Activated T-cell treated with anti-CD3 and anti-CD28 coated beads, Interleukin-2, amount 50 U/mL, for 4 hours (primary cell): ENCODE data around the gene OBSL1. TPM values are rescaled to one million over a fixed set of nuclear protein-coding genes. Genes with fewer than 3 reads are reported as not detected.

Source experiments
- ATAC-seq, 2 donors: fragments of 200-7000 bp; cut with Tn5 transposase; one replicate each; pipeline ENCODE4 v1.10.0; 2021
- DNase-seq: peaks from one replicate; pipeline ENCODE4 v3.0.0-alpha.2; 2020
- H3K27me3 Mint-ChIP-seq: one replicate; pipeline ENCODE4 v1.8.0; 2021; ENCODE audit warnings: low read depth, mixed read lengths
- H3K36me3 Mint-ChIP-seq: one replicate; pipeline ENCODE4 v1.8.0; 2022; ENCODE audit warnings: mixed read lengths; ENCODE audit not compliant: insufficient read depth
- H3K4me1 Mint-ChIP-seq: one replicate; pipeline ENCODE4 v1.8.0; 2021; ENCODE audit warnings: low read depth, mixed read lengths
- H3K4me3 Mint-ChIP-seq: one replicate; pipeline ENCODE4 v1.8.0; 2021; ENCODE audit warnings: mild to moderate bottlenecking, moderate library complexity, mixed read lengths
- H3K9me3 Mint-ChIP-seq: one replicate; pipeline ENCODE4 v1.8.0; 2021; ENCODE audit warnings: mixed read lengths
- total RNA-seq, 3 donors: library from RNA; stranded (reverse); gene quantifications; one replicate each; pipeline ENCODE4 v1.2.1, GENCODE V29; 2021

OBSL1 gene
- total RNA-seq, 3 donors from 2014 or later = 0.37 to 1.1 (median 0.60) TPM

GRCh38 chr2:219576505-219577388 lies 5.4 kb upstream of the OBSL1 start:
- H3K36me3 Mint-ChIP-seq = no peaks in the 10 kb centered on the region
- no peaks in the 10 kb centered on the region for H3K9me3 Mint-ChIP-seq
- H3K4me1 Mint-ChIP-seq = no peaks in the 10 kb centered on the region
- peaks cover 33% of the 10 kb centered on the region for H3K27me3 Mint-ChIP-seq
- no peak for DNase-seq
- no peak for ATAC-seq
- H3K4me3 Mint-ChIP-seq = no peak overlapping the region

- Mint-ChIP-seq H3K4me3 (no peak overlapping the region), H3K36me3 (no peaks in the 10 kb centered on the region)
Measured at GRCh38 chr2:219575566-219576504, 4.5 kb upstream of the OBSL1 start.

DNA sequence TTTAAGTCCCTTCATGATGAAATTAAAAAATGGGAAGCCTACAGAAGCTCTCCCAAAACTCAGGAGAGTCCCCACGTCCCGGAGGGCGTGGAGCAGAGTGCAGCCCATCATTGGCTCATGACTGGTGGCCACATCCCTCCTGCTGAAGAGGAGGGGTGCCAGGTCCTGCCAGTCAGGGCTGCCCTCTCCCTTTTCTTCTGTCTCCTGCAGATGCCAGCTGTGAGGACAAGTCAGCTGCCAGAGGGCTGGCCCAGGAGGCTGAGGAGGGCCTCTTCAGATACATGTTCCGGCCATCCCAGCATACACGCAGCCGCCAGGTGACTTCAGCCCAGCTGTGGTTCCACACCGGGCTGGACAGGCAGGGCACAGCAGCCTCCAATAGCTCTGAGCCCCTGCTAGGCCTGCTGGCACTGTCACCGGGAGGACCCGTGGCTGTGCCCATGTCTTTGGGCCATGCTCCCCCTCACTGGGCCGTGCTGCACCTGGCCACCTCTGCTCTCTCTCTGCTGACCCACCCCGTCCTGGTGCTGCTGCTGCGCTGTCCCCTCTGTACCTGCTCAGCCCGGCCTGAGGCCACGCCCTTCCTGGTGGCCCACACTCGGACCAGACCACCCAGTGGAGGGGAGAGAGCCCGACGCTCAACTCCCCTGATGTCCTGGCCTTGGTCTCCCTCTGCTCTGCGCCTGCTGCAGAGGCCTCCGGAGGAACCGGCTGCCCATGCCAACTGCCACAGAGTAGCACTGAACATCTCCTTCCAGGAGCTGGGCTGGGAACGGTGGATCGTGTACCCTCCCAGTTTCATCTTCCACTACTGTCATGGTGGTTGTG lies 3.4 kb upstream of the OBSL1 start:
- ATAC-seq (no peak), DNase-seq (no peak)
- Mint-ChIP-seq H3K27me3 (peaks cover 39% of the 10 kb centered on the region), H3K9me3 (no peaks in the 10 kb centered on the region), H3K36me3 (no peaks in the 10 kb centered on the region), H3K4me1 (no peaks in the 10 kb centered on the region), H3K4me3 (no peak overlapping the region)

More at GRCh38 chr2:219575566-219576504, 4.5 kb upstream of the OBSL1 start:
- no peak for DNase-seq
- no peak for ATAC-seq
- no peaks in the 10 kb centered on the region for H3K9me3 Mint-ChIP-seq
- peaks cover 34% of the 10 kb centered on the region for H3K27me3 Mint-ChIP-seq
- H3K4me1 Mint-ChIP-seq = no peaks in the 10 kb centered on the region

DNA sequence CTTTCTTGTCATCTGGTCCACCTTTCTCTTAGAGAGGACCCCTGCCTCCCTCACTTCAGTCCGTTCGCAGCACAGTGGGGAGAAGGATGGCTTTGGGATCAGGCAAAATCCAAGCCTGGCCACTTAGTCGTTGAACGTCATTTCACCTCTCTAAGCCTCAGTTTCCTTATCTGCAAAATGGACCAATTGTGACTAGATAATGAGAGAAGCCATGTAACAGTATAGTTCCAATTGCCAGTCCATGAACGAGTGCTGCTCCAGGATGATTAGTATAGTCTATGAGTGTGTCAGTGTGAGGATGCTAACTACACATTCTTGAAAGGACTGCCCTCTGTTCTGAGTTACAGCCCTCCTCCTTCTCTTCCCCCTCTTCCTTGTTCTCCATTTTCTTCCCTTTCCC lies 1.8 kb upstream of the OBSL1 start:
- Mint-ChIP-seq H3K9me3 (no peaks in the 10 kb centered on the region), H3K4me3 (no peak overlapping the region), H3K4me1 (no peaks in the 10 kb centered on the region), H3K36me3 (no peaks in the 10 kb centered on the region), H3K27me3 (peaks cover 51% of the 10 kb centered on the region)
- DNase-seq (no peak), ATAC-seq (no peak)

DNA sequence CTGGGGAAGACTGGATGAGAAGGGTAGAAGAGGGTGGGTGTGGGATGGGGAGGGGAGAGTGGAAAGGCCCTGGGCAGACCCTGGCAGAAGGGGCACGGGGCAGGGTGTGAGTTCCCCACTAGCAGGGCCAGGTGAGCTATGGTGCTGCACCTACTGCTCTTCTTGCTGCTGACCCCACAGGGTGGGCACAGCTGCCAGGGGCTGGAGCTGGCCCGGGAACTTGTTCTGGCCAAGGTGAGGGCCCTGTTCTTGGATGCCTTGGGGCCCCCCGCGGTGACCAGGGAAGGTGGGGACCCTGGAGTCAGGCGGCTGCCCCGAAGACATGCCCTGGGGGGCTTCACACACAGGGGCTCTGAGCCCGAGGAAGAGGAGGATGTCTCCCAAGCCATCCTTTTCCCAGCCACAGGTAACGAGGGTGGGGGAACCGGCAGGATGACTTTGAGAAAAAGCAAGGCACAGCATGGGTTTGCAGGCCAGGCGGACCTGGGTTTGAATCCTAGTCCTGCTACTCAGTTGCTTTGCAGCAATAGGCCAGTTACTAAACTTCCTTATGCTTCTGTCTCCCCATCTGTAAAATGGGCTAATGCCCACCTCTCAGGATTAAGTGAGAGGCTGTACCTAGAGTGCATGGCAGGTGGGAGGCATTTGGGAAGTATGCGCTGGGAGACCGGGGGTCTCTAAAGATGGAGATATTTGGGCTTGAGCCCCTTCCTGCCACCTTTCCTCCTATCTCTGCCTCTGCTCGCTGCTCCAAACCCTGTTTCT lies 1.1 kb upstream of the OBSL1 start, which contains the start of gene INHA:
TSS of gene INHA (plus strand) at position 74 of the 765 bp plus-strand sequence. CDS start at position 139, 65 bp downstream.
- no peak within 1 kb of the TSS for H3K4me3 Mint-ChIP-seq
- H3K27me3 Mint-ChIP-seq = peaks cover 52% of the 10 kb centered on the region

GRCh38 chr2:219570924-219571310 lies 422 bp downstream of the OBSL1 start:
- Mint-ChIP-seq H3K27me3 (peaks cover 51% of the 10 kb centered on the region), H3K9me3 (no peaks in the 10 kb centered on the region), H3K4me1 (no peaks in the 10 kb centered on the region), H3K36me3 (no peaks in the 10 kb centered on the region), H3K4me3 (no peak overlapping the region)
- DNase-seq = no peak
- peak; percentile 35 to 39 for ATAC-seq

More for the DNA sequence above, 1.1 kb upstream of the OBSL1 start, which contains the start of gene INHA:
- H3K9me3 Mint-ChIP-seq = no peaks in the 10 kb centered on the region
- DNase-seq = no peak
- H3K36me3 Mint-ChIP-seq = no peaks in the 10 kb centered on the region
- no peak for ATAC-seq
- no peaks in the 10 kb centered on the region for H3K4me1 Mint-ChIP-seq

DNA sequence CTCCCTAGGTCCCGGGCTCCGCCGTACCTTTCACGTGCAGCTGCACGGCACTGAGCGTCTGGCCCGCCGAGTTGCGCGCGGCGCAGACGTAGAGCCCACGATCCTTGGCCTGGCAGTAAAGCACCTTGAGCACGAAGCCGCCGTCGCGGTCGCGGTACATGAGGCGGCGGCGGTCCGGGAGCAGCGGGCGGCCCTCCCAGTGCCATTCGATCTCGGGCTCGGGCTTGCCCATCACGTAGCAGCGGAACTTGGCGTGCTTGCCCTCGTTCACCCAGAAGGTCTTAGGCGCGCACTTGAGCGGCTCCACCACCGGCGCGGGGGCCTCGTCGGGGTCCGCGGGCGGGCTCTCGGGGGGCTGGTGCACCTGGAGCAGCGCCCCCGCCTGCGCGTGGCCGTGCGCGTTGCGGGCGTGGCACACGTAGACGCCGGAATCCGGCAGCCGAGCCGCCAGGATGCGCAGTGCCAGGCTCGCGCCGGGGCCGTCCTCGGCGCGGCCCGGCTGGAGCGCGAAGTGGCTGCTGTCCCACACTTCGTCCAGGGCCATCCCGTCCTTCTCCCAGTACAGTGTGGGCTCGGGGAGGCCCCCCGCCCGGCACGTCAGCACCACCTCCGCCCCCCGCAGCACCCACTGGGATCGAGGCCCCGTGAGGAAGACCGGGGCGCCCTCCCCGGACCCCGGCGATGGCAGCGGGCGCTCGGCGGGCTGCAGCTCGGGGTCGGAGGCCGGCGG lies 980 bp downstream of the OBSL1 start:
- Mint-ChIP-seq H3K4me1 (no peaks in the 10 kb centered on the region), H3K4me3 (peak overlapping the region; percentile 58), H3K9me3 (no peaks in the 10 kb centered on the region), H3K36me3 (no peaks in the 10 kb centered on the region), H3K27me3 (peaks cover 51% of the 10 kb centered on the region)
- peak; percentile 47 to 69 for ATAC-seq
- no peak for DNase-seq

DNA sequence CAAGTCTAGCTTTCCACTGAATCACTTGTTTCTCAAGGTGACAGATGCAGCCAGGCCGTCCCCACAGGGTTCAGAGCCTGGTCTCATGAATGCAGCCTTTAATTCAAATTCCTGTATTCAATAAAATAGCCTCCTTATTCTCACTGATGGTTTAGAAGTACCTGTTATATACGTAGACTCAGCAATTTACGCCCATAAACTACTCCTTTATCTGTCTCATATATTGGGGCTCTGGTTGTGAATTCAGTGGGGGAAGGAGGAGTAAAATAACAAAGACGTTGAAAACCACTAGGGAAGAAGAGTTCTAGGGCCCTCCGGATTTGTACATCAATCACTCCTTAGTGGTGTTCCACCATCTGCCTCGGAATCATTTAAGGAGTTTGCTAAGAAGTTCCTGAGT lies 1.7 kb downstream of the OBSL1 start:
- ATAC-seq = no peak
- Mint-ChIP-seq H3K4me3 (peak overlapping the region; percentile 58), H3K9me3 (no peaks in the 10 kb centered on the region), H3K36me3 (no peaks in the 10 kb centered on the region), H3K27me3 (peaks cover 45% of the 10 kb centered on the region), H3K4me1 (no peaks in the 10 kb centered on the region)
- no peak for DNase-seq

DNA sequence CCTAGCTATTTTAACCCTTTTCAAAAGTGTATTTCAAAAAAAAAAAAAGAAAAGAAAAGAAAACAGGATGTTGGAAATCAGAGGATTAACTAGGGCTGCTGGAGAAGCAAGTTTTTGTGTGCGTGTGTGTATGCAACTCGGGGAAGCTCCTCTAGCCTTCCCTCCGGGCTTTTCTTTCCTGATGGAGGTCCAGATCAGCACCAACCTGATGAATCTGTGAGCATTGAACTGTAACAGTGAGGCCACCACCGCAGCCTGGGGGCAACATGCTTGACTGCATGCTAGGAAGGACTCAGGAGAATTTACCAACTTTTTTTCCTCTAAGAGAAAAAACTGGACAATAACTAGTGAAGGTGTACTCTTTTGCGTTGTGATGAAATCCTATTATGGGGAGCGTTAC lies 2.3 kb downstream of the OBSL1 start:
- H3K27me3 Mint-ChIP-seq = peaks cover 49% of the 10 kb centered on the region

DNA sequence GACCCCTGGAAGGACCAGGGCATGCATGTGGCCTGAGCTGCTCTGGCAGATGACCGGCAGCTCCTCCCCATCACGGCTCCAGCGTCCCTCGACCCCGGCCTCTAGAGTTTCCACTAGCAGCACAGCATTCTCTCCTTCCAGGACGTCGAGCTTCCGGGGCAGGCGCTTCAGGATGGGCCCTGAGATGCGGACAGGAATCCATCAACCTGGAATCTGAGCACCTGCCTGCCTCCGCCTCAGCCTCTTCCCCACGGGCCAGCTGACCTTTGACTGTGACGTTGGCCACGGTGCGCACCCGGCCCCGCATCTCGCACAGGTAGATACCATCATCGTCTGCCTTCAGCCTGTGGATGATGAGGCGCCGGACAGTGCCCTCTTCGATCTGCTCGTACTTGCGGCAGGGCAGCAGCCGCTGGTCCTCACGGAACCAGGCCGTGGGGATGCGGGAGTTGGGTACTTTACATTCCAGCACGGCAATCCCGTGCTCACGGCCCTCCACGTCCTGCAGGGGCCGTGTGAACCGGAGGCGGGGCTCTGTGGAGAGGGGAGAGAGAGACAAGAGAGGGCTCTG lies 3.5 kb downstream of the OBSL1 start:
- H3K9me3 Mint-ChIP-seq = no peaks in the 10 kb centered on the region
- H3K4me1 Mint-ChIP-seq = no peaks in the 10 kb centered on the region
- no peaks in the 10 kb centered on the region for H3K36me3 Mint-ChIP-seq
- H3K4me3 Mint-ChIP-seq = no peak overlapping the region
- no peak for ATAC-seq
- DNase-seq = no peak
- H3K27me3 Mint-ChIP-seq = peaks cover 42% of the 10 kb centered on the region

More for the DNA sequence above, 2.3 kb downstream of the OBSL1 start:
- ATAC-seq = no peak
- DNase-seq = no peak
- no peak overlapping the region for H3K4me3 Mint-ChIP-seq
- H3K9me3 Mint-ChIP-seq = no peaks in the 10 kb centered on the region
- no peaks in the 10 kb centered on the region for H3K4me1 Mint-ChIP-seq
- H3K36me3 Mint-ChIP-seq = no peaks in the 10 kb centered on the region

DNA sequence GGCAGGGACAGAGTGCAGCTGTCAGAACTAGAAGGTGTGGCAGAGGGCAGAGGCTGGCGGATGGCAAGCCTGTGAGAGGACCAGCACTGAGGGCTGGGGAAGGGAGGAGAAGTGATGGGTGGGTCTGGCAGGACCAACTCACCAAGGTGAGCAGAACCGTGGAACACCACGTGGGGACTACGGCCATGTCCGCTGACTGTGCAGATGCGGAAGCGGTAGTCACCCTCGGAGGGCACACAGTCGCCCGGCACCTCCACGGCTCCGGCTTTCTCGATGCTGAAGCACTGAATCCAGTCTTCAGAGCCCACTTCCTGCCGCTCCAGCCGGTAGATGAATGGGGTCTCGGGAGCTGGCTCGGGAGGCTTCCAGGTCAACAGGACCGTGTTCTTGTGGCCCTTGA lies 4.2 kb downstream of the OBSL1 start:
- H3K4me1 Mint-ChIP-seq = no peaks in the 10 kb centered on the region
- DNase-seq (no peak), ATAC-seq (no peak)
- no peaks in the 10 kb centered on the region for H3K36me3 Mint-ChIP-seq
- no peak overlapping the region for H3K4me3 Mint-ChIP-seq
- H3K27me3 Mint-ChIP-seq = peaks cover 41% of the 10 kb centered on the region
- H3K9me3 Mint-ChIP-seq = no peaks in the 10 kb centered on the region

GRCh38 chr2:219566640-219567039 lies 4.7 kb downstream of the OBSL1 start:
- Mint-ChIP-seq H3K4me1 (no peaks in the 10 kb centered on the region), H3K36me3 (no peaks in the 10 kb centered on the region), H3K27me3 (peaks cover 36% of the 10 kb centered on the region), H3K9me3 (no peaks in the 10 kb centered on the region), H3K4me3 (no peak overlapping the region)
- DNase-seq (no peak), ATAC-seq (no peak)
